Measurements from ENCODE around the gene PACRG. TPM values are rescaled to one million over a fixed set of nuclear protein-coding genes. Genes with fewer than 3 reads are reported as not detected.

PACRG gene
- total and polyA plus RNA-seq, 2 experiments from 2014 or later, result 0.17 to 0.68 TPM

- Mint-ChIP-seq H3K27me3 (ENCODE audit: insufficient read depth, low read depth, poor library complexity) (no peaks in the 10 kb centered on the region), H3K9me3 (no peaks in the 10 kb centered on the region; the same call in 2 of the 3 replicates), H3K27ac (no peak overlapping the region), H3K4me1 (no peaks in the 10 kb centered on the region), H3K36me3 (ENCODE audit: low read depth) (no peaks in the 10 kb centered on the region), H3K4me3 (no peak overlapping the region)
- H3K9me2 ChIP-seq (ENCODE audit: insufficient read depth), result no peaks in the 10 kb centered on the region
- no peaks in the 10 kb centered on the region for H3K79me2 ChIP-seq (replicated peaks; ENCODE audit: insufficient read depth)
- H3K27ac ChIP-seq (ENCODE audit: low read depth), result no peak overlapping the region
- H3K36me3 ChIP-seq (ENCODE audit: insufficient read depth), result no peaks in the 10 kb centered on the region
- no peaks in the 10 kb centered on the region for H4K20me1 ChIP-seq (replicated peaks; ENCODE audit: insufficient read depth)
- DNase-seq (ENCODE audit: low spot score), result no peak
- no peaks in the 10 kb centered on the region for H3K27me3 ChIP-seq (ENCODE audit: insufficient read depth)
- no peaks in the 10 kb centered on the region for H3F3A ChIP-seq (replicated peaks; ENCODE audit: low read depth)
- no peaks in the 10 kb centered on the region for H3K4me1 ChIP-seq (ENCODE audit: insufficient read depth)
- H3K4me3 ChIP-seq, result no peak overlapping the region
- no peak for ATAC-seq
- no peak overlapping the region for H3K4me2 ChIP-seq
- TF ChIP-seq ZNF462 (CRISPR knock-in tag; IDR thresholded peaks at IDR 0.05), result no peak
- TF ChIP-seq JUNB (IDR thresholded peaks at IDR 0.05; ENCODE audit: unreplicated experiment), result no peak
- no peak for TF ChIP-seq STAT1 (IDR thresholded peaks at IDR 0.05; ENCODE audit: unreplicated experiment)
- no peak for TF ChIP-seq EZH2phosphoT487 (IDR thresholded peaks at IDR 0.05; ENCODE audit: unreplicated experiment)
- TF ChIP-seq ZNF114 (CRISPR knock-in tag; IDR thresholded peaks at IDR 0.05), result no peak
- no peak for TF ChIP-seq EZH2 (IDR thresholded peaks at IDR 0.05; ENCODE audit: low read depth, unreplicated experiment)
- TF ChIP-seq REST (IDR thresholded peaks at IDR 0.05; ENCODE audit: unreplicated experiment), result no peak
- no peak for TF ChIP-seq POLR2AphosphoS5 (IDR thresholded peaks at IDR 0.05; ENCODE audit: low read depth)
- no peak for TF ChIP-seq CREB1 (CRISPR knock-in tag; IDR thresholded peaks at IDR 0.05; ENCODE audit: low read depth)
- TF ChIP-seq ZNF331 (CRISPR knock-in tag; IDR thresholded peaks at IDR 0.05; ENCODE audit: low read depth), result no peak
- TF ChIP-seq CTCF (conservative IDR thresholded peaks at IDR 0.05; ENCODE audit: low read depth in 2 of 2), result no peak
- TF ChIP-seq NANOG (IDR thresholded peaks at IDR 0.05; ENCODE audit: borderline replicate concordance), result no peak
- no peak for TF ChIP-seq ETS1 (IDR thresholded peaks at IDR 0.05)
- H2AFZ ChIP-seq, result peak overlapping the region; percentile 35
These were observed 86.7 kb downstream of the PACRG start for GRCh38 chr6:162814426-162814973.
